Measurements from ENCODE around the gene PHACTR1. TPM values are rescaled to one million over a fixed set of nuclear protein-coding genes. Genes with fewer than 3 reads are reported as not detected.

Gene PHACTR1
- total RNA-seq, 1 donor from 2014 or later, result 2.2 TPM

DNA sequence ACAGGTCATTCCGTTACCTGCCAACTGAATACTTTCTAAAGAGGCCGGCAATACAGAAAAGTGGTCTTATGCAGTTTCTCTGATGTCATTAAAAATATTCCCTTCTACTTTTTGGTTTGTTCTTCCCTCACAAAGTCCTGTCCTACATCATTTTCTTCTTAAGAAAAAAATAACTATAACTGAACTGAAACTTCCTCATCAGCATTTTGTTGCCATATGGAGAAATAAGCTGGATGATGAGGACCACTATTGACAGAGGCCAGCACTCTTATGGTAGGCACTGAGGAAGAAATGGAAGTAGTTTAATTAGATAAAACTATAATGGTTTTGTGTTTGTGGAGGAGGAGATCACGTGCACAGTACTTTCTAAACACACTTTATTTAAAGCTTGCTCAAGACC lies 274.9 kb downstream of the PHACTR1 start:
- no peak overlapping the region for H3K4me3 ChIP-seq (ENCODE audit: low read depth, low read length)
- DNase-seq (ENCODE audit: low read depth), result no peak
- no peaks in the 10 kb centered on the region for H3K27me3 ChIP-seq (ENCODE audit: control insufficient read depth, insufficient read depth, low read length)
- TF ChIP-seq CTCF (IDR thresholded peaks at IDR 0.05; ENCODE audit: insufficient read depth, low read length, poor library complexity, severe bottlenecking), result no peak
- H3K36me3 ChIP-seq (ENCODE audit: control insufficient read depth, insufficient read depth, low read length), result no peaks in the 10 kb centered on the region

DNA sequence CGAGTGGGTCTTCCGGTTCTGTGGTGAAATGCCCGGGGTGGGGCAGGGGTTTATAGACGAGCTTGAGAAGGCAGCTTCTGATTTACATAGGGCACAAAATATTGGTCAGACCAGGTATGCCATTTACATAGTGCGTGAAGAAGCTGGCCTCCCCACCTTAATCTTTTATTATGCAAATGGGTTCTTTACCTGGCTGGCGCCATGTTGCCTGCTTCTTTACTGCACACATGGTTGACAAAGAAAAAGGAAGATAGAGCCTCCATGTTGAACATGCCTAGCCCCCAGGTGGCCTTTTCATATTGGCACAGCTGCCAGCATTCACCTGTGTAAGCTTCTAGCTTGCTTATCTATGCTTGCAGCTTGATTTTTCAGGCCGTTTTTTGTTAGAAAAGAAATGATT lies 276.2 kb downstream of the PHACTR1 start:
- TF ChIP-seq CTCF (IDR thresholded peaks at IDR 0.05; ENCODE audit: insufficient read depth, low read length, poor library complexity, severe bottlenecking), result no peak
- no peak for DNase-seq (ENCODE audit: low read depth)
- H3K4me3 ChIP-seq (ENCODE audit: low read depth, low read length), result no peak overlapping the region
- H3K36me3 ChIP-seq (ENCODE audit: control insufficient read depth, insufficient read depth, low read length), result no peaks in the 10 kb centered on the region
- no peaks in the 10 kb centered on the region for H3K27me3 ChIP-seq (ENCODE audit: control insufficient read depth, insufficient read depth, low read length)

- no peaks in the 10 kb centered on the region for H3K27me3 ChIP-seq (ENCODE audit: control insufficient read depth, insufficient read depth, low read length)
- no peak for TF ChIP-seq CTCF (IDR thresholded peaks at IDR 0.05; ENCODE audit: insufficient read depth, low read length, poor library complexity, severe bottlenecking)
- DNase-seq (ENCODE audit: low read depth), result no peak
- no peaks in the 10 kb centered on the region for H3K36me3 ChIP-seq (ENCODE audit: control insufficient read depth, insufficient read depth, low read length)
- no peak overlapping the region for H3K4me3 ChIP-seq (ENCODE audit: low read depth, low read length)
Observed at GRCh38 chr6:12993283-12993898, 276.8 kb downstream of the PHACTR1 start.

GRCh38 chr6:12995419-12995818 lies 278.9 kb downstream of the PHACTR1 start:
- H3K27me3 ChIP-seq (ENCODE audit: control insufficient read depth, insufficient read depth, low read length), result no peaks in the 10 kb centered on the region
- no peaks in the 10 kb centered on the region for H3K36me3 ChIP-seq (ENCODE audit: control insufficient read depth, insufficient read depth, low read length)
- DNase-seq (ENCODE audit: low read depth), result no peak
- TF ChIP-seq CTCF (IDR thresholded peaks at IDR 0.05; ENCODE audit: insufficient read depth, low read length, poor library complexity, severe bottlenecking), result no peak
- no peak overlapping the region for H3K4me3 ChIP-seq (ENCODE audit: low read depth, low read length)

- no peaks in the 10 kb centered on the region for H3K36me3 ChIP-seq (ENCODE audit: control insufficient read depth, insufficient read depth, low read length)
- H3K4me3 ChIP-seq (ENCODE audit: low read depth, low read length), result no peak overlapping the region
- H3K27me3 ChIP-seq (ENCODE audit: control insufficient read depth, insufficient read depth, low read length), result no peaks in the 10 kb centered on the region
- no peak for TF ChIP-seq CTCF (IDR thresholded peaks at IDR 0.05; ENCODE audit: insufficient read depth, low read length, poor library complexity, severe bottlenecking)
- DNase-seq (ENCODE audit: low read depth), result no peak
Observed at GRCh38 chr6:13000537-13000936, 284.0 kb downstream of the PHACTR1 start.

DNA sequence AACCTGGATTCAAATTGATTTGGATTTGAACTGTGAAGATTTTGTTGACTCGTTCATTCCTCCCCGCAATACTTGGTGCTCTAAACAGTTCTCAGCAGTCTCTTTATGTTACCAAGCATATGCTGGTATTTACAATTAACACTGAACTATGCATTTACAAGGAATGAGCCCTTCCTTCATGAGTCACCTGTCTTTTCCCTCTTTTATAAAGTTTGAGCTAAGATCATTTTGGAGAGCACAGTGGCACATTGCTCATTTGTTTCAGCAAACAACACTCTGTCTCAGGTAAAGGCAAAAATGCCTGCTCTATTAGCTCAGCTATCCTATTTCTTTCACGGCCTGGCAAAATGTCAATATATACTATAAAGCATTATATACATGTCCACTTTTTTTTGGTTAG lies 285.4 kb downstream of the PHACTR1 start:
- Histone ChIP-seq H3K4me3 (ENCODE audit: low read depth, low read length) (no peak overlapping the region), H3K27me3 (ENCODE audit: control insufficient read depth, insufficient read depth, low read length) (no peaks in the 10 kb centered on the region), H3K36me3 (ENCODE audit: control insufficient read depth, insufficient read depth, low read length) (no peaks in the 10 kb centered on the region)
- DNase-seq (ENCODE audit: low read depth), result no peak
- no peak for TF ChIP-seq CTCF (IDR thresholded peaks at IDR 0.05; ENCODE audit: insufficient read depth, low read length, poor library complexity, severe bottlenecking)
